Esophagus muscularis mucosa (tissue), 4 donors: ENCODE measurements around the gene GINS2. TPM values are rescaled to one million over a fixed set of nuclear protein-coding genes. Genes with fewer than 3 reads are reported as not detected.

ENCODE experiments used
- DNase-seq: peaks from one replicate; pipeline ENCODE4 v3.0.0-alpha.2; 2017; ENCODE audit errors: extremely low spot score
- H3K27ac ChIP-seq, 4 donors: fragments of 200-600 bp; sonication (generic); replicated peaks in 1 of 4; 1 replicate in 3 of 4; 2 replicates in 1 of 4; pipeline ENCODE4 v1.5.1; 2016 to 2019; ENCODE audit warnings: mild to moderate bottlenecking in 1 of 4
- H3K27me3 ChIP-seq, 4 donors: fragments of 200-600 bp; sonication (generic); one replicate each; pipeline versions ENCODE4 v1.5.1 to v1.6.0; 2016 to 2019
- H3K36me3 ChIP-seq, 4 donors: fragments of 200-600 bp; sonication (generic); one replicate each; pipeline ENCODE4 v1.5.1; 2016 to 2019
- H3K4me1 ChIP-seq, 4 donors: fragments of 200-600 bp; sonication (generic); one replicate each; pipeline ENCODE4 v1.5.1; 2016 to 2019
- H3K4me3 ChIP-seq, 4 donors: fragments of 200-600 bp; sonication (generic); 1 replicate in 2 of 4; 2 replicates in 2 of 4; pipeline ENCODE4 v1.5.1; 2016 to 2019; ENCODE audit warnings: mild to moderate bottlenecking in 4 of 4, moderate library complexity in 1 of 4
- H3K9me3 ChIP-seq, 4 donors: fragments of 200-600 bp; sonication (generic); 1 replicate in 3 of 4; 2 replicates in 1 of 4; pipeline ENCODE4 v1.5.1; 2016 to 2019
- CTCF ChIP-seq, 3 experiments: fragments of 200-600 bp in 2 of 3; fragments of 450-650 bp in 1 of 3; sonication (generic) in 2 of 3; IDR thresholded peaks; one replicate each; pipeline ENCODE4 v1.5.1; 2017 to 2019; ENCODE audit warnings: antibody characterized with exemption in 3 of 3, mild to moderate bottlenecking in 2 of 3, moderate library complexity in 1 of 3
- EP300 ChIP-seq: sonication (generic); formaldehyde crosslinking; IDR thresholded peaks from one replicate; pipeline ENCODE4 v1.6.1; 2017; ENCODE audit warnings: antibody characterized with exemption
- POLR2A ChIP-seq: fragments of 450-650 bp; IDR thresholded peaks from one replicate; pipeline ENCODE4 v1.6.1; 2017; ENCODE audit warnings: antibody characterized with exemption, moderate library complexity, mild to moderate bottlenecking, low read depth
- POLR2AphosphoS5 ChIP-seq, 2 donors: sonication (generic); formaldehyde crosslinking; IDR thresholded peaks; one replicate each; pipeline ENCODE4 v1.6.1; 2017; ENCODE audit warnings: antibody characterized with exemption in 2 of 2
- WGBS: methylation state at CpG from one replicate; pipeline ENCODE4 v1.1.5; 2018; 5-methylcytosine and 5-hydroxymethylcytosine counted together
- intact Hi-C: fragments of 100-400 bp; cut with DNase I; formaldehyde crosslinking; loops from one replicate; pipeline ENCODE4 v1.15.1; 2023
- total RNA-seq, 4 donors: library from RNA; depleted of rRNA; stranded (reverse); fragments of >200 nt; gene quantifications; one replicate each; pipeline versions ENCODE4 v1.1.0 to v1.2.1, GENCODE V29; 2016

Gene GINS2
- total RNA-seq, 4 donors from 2014 or later, result 0.17 to 0.84 TPM; not detected in 2

- Histone ChIP-seq H3K36me3 (peaks cover 42 to 85% (median 80%) of the 10 kb centered on the region in 4 donors), H3K4me3 (no peak overlapping the region), H3K27ac (no peak overlapping the region), H3K4me1 (peaks cover 20 to 28% (median 25%) of the 10 kb centered on the region in 4 donors), H3K9me3 (no peaks in the 10 kb centered on the region), H3K27me3 (no peaks in the 10 kb centered on the region)
- intact Hi-C loops, result no loop called here
- TF ChIP-seq EP300 (no peak), POLR2A (no peak), CTCF (IDR thresholded peaks at IDR 0.05) (no peak), POLR2AphosphoS5 (IDR thresholded peaks at IDR 0.05) (no peak)
- no peak for DNase-seq
- 95% methylated on average over 3 of the region's 3 CpGs for WGBS
Observed at GRCh38 chr16:85657996-85658395, 30.8 kb downstream of the GINS2 start.

- WGBS, result 93% methylated on average over 18 of the region's 21 CpGs
- Histone ChIP-seq H3K36me3 (peaks cover 37 to 78% (median 73%) of the 10 kb centered on the region in 4 donors), H3K4me3 (no peak overlapping the region), H3K4me1 (peaks cover 26 to 36% (median 32%) of the 10 kb centered on the region in 4 donors), H3K27me3 (no peaks in the 10 kb centered on the region), H3K27ac (no peak overlapping the region), H3K9me3 (no peaks in the 10 kb centered on the region)
- DNase-seq, result no peak
- TF ChIP-seq CTCF (IDR thresholded peaks at IDR 0.05), result no peak
- no peak for TF ChIP-seq EP300
- TF ChIP-seq POLR2AphosphoS5 (IDR thresholded peaks at IDR 0.05), result no peak
- TF ChIP-seq POLR2A, result no peak
- intact Hi-C loops, result no loop called here
Observed at GRCh38 chr16:85657267-85657650, 31.5 kb downstream of the GINS2 start.

GRCh38 chr16:85656351-85657266, 32.1 kb downstream of the GINS2 start:
- Histone ChIP-seq H3K9me3 (no peaks in the 10 kb centered on the region), H3K27me3 (no peaks in the 10 kb centered on the region), H3K4me3 (no peak overlapping the region), H3K4me1 (peaks cover 32 to 42% (median 38%) of the 10 kb centered on the region in 4 donors), H3K27ac (no peak overlapping the region), H3K36me3 (peaks cover 31 to 71% (median 67%) of the 10 kb centered on the region in 4 donors)
- intact Hi-C loops, result no loop called here
- WGBS, result 92% methylated on average over 49 of the region's 59 CpGs
- no peak for DNase-seq
- no peak for TF ChIP-seq POLR2A
- no peak for TF ChIP-seq EP300
- no peak for TF ChIP-seq CTCF (IDR thresholded peaks at IDR 0.05)
- TF ChIP-seq POLR2AphosphoS5 (IDR thresholded peaks at IDR 0.05), result no peak

GRCh38 chr16:85655216-85656129, 33.3 kb downstream of the GINS2 start:
- TF ChIP-seq POLR2AphosphoS5 (IDR thresholded peaks at IDR 0.05) (no peak), EP300 (no peak), CTCF (IDR thresholded peaks at IDR 0.05) (no peak), POLR2A (no peak)
- Histone ChIP-seq H3K9me3 (no peaks in the 10 kb centered on the region), H3K27ac (no peak overlapping the region), H3K36me3 (peaks cover 24 to 63% (median 56%) of the 10 kb centered on the region in 4 donors), H3K4me3 (no peak overlapping the region), H3K27me3 (no peaks in the 10 kb centered on the region), H3K4me1 (peaks cover 39 to 53% (median 49%) of the 10 kb centered on the region in 4 donors)
- 92% methylated on average over 9 of the region's 35 CpGs for WGBS
- intact Hi-C loops, result no loop called here
- DNase-seq, result no peak
